Astrocyte of the cerebellum (primary cell): Measurements from ENCODE around the gene CCDC102A.

Experiments
- DNase-seq: peaks from one replicate; pipeline ENCODE4 v3.0.0-alpha.2; 2011; ENCODE audit warnings: low read depth
- H3K4me3 ChIP-seq: 2 replicates; pipeline ENCODE4 v1.5.1; 2011; ENCODE audit warnings: mild to moderate bottlenecking, low read depth, low read length, moderate library complexity
- in situ Hi-C: cut with HindIII; loops from 2 replicates; pipeline ENCODE4 v1.10.0; 2017; ENCODE audit warnings: low sequenced_read_pairs
- TF ChIP-seq, protein P1 (sequence below): IDR thresholded peaks from 2 replicates; pipeline ENCODE4 v1.5.1; 2012; ENCODE audit warnings: low read length, low read depth, moderate library complexity, mild to moderate bottlenecking; ENCODE audit errors: missing control alignments

Gene CCDC102A

DNA sequence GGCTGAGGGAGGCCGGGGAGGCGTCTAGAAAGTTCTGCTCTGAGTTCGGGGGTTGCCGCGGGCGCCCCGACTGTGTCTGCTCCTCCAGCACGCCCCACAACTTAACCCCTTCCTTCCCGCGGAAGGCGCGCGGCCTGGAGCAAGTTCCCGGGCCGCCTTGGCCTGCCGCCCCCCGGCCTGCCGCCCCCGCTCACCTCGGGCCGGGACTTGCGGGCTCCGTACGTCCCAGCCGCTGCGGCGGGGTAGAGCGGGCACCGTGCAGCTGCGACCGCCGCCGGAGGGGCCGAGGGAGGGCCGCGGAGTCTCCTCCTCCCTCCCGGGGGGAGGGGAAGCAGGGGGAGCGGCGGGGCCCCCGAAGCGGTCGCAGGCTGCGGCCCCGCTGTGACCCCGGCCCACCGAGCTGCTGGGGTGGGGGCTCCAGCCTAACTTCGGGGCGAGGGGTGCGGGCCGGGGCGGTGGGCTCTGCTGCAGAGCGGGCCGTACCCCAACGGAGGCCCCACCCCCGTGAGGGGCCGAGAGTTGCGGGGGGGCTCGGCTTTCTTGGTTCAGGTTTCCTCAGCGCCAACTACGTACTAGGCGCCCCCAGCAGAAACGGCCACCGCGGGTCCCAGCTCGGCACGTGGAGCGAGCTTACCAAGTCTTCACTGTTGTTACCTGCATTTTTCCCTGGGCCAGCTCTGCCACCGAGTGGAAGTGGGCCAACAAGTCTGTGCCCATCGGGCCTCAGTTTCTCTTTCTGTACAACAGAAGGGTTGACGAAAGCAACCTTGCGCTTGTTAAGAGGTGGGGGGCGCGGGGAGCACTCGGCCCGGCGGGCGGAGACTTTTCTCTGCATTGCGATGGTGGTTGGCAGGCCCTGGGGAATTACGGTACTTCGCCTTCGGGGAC is at the start of gene CCDC102A:
Gene CCDC102A (minus strand): TSS at position 266 of the 888 bp plus-strand sequence. CDS start 7,394 bp downstream, outside the sequence.
- in situ Hi-C loops = no loop called here
- TF ChIP-seq, protein P1, sequence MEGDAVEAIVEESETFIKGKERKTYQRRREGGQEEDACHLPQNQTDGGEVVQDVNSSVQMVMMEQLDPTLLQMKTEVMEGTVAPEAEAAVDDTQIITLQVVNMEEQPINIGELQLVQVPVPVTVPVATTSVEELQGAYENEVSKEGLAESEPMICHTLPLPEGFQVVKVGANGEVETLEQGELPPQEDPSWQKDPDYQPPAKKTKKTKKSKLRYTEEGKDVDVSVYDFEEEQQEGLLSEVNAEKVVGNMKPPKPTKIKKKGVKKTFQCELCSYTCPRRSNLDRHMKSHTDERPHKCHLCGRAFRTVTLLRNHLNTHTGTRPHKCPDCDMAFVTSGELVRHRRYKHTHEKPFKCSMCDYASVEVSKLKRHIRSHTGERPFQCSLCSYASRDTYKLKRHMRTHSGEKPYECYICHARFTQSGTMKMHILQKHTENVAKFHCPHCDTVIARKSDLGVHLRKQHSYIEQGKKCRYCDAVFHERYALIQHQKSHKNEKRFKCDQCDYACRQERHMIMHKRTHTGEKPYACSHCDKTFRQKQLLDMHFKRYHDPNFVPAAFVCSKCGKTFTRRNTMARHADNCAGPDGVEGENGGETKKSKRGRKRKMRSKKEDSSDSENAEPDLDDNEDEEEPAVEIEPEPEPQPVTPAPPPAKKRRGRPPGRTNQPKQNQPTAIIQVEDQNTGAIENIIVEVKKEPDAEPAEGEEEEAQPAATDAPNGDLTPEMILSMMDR = no peak
- peak within 1 kb of the TSS; percentile 72 for H3K4me3 ChIP-seq
- no peak for DNase-seq

DNA sequence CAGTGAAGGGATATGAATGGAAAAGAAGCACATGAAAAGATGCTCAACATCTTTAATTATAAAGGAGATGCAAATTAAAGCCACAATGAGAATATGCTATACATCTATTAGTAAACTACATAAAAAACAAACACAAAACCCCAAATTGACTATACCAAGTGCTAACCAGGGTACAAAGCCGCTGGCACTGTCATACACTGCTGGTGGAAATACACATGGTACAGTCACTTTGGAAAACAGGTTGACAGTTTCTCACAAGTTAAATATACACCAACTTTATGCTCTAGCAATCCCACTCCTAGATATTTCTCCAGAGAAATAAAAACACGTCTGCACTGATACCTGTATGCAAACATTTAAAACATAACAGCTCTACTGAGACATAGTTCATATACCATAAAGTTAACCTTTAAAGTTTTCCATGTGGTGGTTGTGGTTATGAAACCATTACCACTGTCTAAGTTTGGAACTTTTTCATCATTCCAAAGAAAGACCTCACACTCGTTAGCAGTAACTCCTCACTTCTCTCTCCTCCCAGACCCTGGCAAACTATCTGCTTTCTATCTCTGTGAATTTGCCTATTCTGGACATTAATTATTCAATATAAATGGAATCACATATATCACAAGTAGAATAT is 48.8 kb upstream of the CCDC102A start:
- in situ Hi-C loops = no loop called here
- H3K4me3 ChIP-seq = no peak overlapping the region
- TF ChIP-seq, protein P1 = no peak
- no peak for DNase-seq

DNA sequence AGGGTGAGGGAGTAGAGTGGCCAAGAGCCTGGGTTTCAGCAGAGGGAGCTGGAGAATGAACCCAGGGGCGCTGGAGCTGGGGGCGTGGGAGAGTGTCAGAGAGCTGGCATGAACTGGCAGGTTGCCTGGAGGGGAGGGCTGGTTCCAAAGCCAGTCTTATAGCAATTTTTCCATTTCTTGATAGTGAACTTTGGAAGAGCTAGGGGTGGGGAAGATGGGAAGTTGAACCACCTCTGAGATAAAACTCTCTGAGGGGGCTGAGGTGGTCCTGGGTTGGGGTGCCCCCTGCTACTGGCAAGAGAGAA is 42.9 kb upstream of the CCDC102A start:
- H3K4me3 ChIP-seq = no peak overlapping the region
- DNase-seq = no peak
- TF ChIP-seq, protein P1 = no peak
- in situ Hi-C loops = loop anchor here (5.0 to 10.0 kb wide), 2 partner anchors 63 to 405 kb away; no protein-coding TSS in a partner anchor

DNA sequence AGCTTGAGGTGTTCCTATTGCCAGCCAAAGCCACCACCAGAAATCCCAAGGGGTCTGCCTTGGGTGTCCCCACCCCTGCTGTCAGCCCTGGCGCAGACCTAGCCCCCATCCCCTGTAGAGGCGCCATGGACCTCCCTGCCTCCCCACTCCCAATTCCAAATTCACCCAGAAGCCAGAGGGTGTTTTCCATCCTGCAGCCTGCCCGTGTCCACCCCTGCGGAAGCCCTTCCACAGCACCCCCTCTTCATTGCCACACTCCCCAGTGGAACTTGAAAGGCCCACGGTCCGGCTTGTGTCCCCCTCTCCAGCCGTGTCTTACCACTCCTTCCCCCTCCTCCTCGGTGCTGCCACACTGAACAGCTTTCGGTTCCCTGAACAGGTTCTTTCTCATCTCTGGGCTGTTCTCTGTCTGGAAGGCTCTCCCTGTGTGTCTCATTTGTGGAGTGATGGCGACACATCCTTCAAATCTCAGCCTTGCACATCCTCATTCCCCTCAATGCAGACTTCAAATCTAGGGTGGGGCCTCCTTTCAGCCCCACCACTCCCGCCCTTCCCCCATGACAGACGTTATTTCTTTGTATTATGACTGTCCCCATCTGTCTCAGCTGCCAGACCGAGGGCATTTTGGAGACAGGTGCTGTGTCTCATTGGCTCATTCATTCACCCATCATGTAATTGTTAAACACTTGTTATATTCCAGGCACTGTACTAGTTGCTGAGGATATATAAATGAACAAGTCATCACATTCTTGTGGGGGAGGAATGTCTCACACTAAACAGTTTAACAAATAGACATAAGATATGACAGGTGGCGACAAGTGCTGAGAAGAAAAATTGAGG is 42.4 kb upstream of the CCDC102A start:
- H3K4me3 ChIP-seq = no peak overlapping the region
- TF ChIP-seq, protein P1 = no peak
- no peak for DNase-seq
- in situ Hi-C loops = loop anchor here (5.0 to 10.0 kb wide), 2 partner anchors 64 to 406 kb away; no protein-coding TSS in a partner anchor

DNA sequence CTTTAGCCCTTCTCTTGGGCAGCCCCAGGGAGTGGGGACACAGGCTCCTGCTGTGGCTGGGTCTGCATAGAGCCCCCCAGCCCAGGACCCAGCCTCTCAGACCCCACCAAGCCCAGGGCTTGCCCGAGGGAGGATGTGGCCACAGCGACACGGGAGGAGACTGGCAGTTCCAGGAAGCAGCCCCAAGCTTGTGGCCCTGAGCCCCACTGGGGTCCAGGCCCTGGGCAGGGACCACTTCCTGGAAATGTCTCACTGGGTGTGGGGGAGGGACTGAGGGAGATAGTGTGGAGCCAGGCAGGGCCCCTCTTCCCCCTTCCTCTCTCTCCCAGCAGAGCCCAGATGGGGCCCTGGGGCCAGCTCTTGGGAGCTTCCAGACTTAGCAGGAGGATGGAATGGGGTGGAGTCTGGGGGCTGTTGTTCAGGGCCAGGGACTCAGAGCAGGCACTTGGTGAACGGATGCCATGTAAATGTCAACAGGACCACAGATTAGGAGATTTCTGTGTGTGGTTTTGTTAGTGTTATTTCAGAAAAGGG is 41.4 kb upstream of the CCDC102A start:
- DNase-seq = no peak
- no peak overlapping the region for H3K4me3 ChIP-seq
- in situ Hi-C loops = loop anchor here (5.0 to 10.0 kb wide), 2 partner anchors 65 to 407 kb away; no protein-coding TSS in a partner anchor
- TF ChIP-seq, protein P1 = no peak

DNA sequence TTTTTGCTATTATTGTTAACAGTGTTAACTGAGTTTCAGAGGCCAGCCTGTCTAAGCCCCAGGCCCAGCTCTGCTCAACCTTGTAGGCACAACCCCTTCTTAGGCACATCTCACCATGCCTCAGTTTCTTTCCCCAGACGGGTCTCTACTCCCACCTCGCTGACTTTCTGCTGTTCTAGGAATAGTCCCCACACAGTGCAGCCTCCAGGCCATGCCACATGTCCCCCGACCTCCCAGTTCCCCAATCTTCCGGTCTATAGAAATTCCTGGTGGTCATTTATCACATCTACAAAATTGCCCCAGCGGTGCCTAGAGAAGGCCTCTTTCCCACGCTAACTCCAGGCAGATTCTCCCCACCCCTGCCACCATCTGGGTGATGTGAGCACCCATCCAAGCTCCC is 40.8 kb upstream of the CCDC102A start:
- TF ChIP-seq, protein P1 = no peak
- no peak overlapping the region for H3K4me3 ChIP-seq
- DNase-seq = no peak
- in situ Hi-C loops = loop anchor here (5.0 to 10.0 kb wide), 2 partner anchors 65 to 408 kb away; no protein-coding TSS in a partner anchor
